GM19023 (cell line): ENCODE results near the gene SLC38A1.
"Not testable (repeated sequence)": the region's sequence is repeated elsewhere in the genome, so short reads cannot be mapped to it uniquely, and the experiment has no call there.

Experiments
- ATAC-seq: cut with Tn5 transposase; IDR thresholded peaks from one replicate; pipeline ENCODE4 v1.9.1; 2021; ENCODE audit warnings: mild to moderate bottlenecking, moderate library complexity; ENCODE audit not compliant: unreplicated experiment

The SLC38A1 gene

GRCh38 chr12:46209170-46209569 is 59.7 kb downstream of the SLC38A1 start:
- no peak for ATAC-seq

GRCh38 chr12:46208370-46208769 is 60.5 kb downstream of the SLC38A1 start:
- no peak for ATAC-seq

- no peak for ATAC-seq
Observed at GRCh38 chr12:46207644-46208043, 61.2 kb downstream of the SLC38A1 start.

GRCh38 chr12:46206471-46206870 is 62.4 kb downstream of the SLC38A1 start:
- ATAC-seq = no peak

- ATAC-seq = no peak
Observed at GRCh38 chr12:46205294-46205693, 63.5 kb downstream of the SLC38A1 start.

GRCh38 chr12:46201284-46201789 is 67.5 kb downstream of the SLC38A1 start:
- no peak for ATAC-seq

GRCh38 chr12:46200551-46200950 is 68.3 kb downstream of the SLC38A1 start:
- no peak for ATAC-seq

GRCh38 chr12:46198913-46199312 is 69.9 kb downstream of the SLC38A1 start:
- no peak for ATAC-seq

GRCh38 chr12:46197883-46198282 is 71.0 kb downstream of the SLC38A1 start:
- ATAC-seq = no peak

- ATAC-seq = not testable (repeated sequence)
Observed at GRCh38 chr12:46190533-46190932, 78.3 kb downstream of the SLC38A1 start.

GRCh38 chr12:46188170-46188569 is 80.7 kb downstream of the SLC38A1 start:
- no peak for ATAC-seq

- ATAC-seq = no peak
Observed at GRCh38 chr12:46187023-46187422, 81.8 kb downstream of the SLC38A1 start.

- no peak for ATAC-seq
Observed at GRCh38 chr12:46186088-46186487, 82.8 kb downstream of the SLC38A1 start.

GRCh38 chr12:46185686-46186085 is 83.2 kb downstream of the SLC38A1 start:
- ATAC-seq = no peak

GRCh38 chr12:46184798-46185595 is 83.8 kb downstream of the SLC38A1 start:
- ATAC-seq = no peak

GRCh38 chr12:46183112-46183511 is 85.7 kb downstream of the SLC38A1 start:
- ATAC-seq = no peak

GRCh38 chr12:46181465-46181864 is 87.4 kb downstream of the SLC38A1 start:
- ATAC-seq = no peak

GRCh38 chr12:46179693-46180452 is 89.0 kb downstream of the SLC38A1 start:
- peak; percentile 47 for ATAC-seq

GRCh38 chr12:46177837-46178608 is 90.8 kb downstream of the SLC38A1 start:
- ATAC-seq = no peak

- ATAC-seq = no peak
Observed at GRCh38 chr12:46177025-46177424, 91.8 kb downstream of the SLC38A1 start.

- no peak for ATAC-seq
Observed at GRCh38 chr12:46174919-46175318, 93.9 kb downstream of the SLC38A1 start.
